GM13976 (cell line): ENCODE results near the gene CDK11B.
A peak's percentile ranks its signal among the peaks of the same experiment; 100 is the strongest.
"Not testable (repeated sequence)": the region's sequence is repeated elsewhere in the genome, so short reads cannot be mapped to it uniquely, and the experiment has no call there.

Experiments used
- DNase-seq: peaks from one replicate; pipeline ENCODE4 v3.0.0; 2012; ENCODE audit warnings: low spot score
- CTCF ChIP-seq: IDR thresholded peaks from 2 replicates; pipeline ENCODE4 v1.5.1; 2012; ENCODE audit warnings: borderline replicate concordance, mild to moderate bottlenecking; ENCODE audit not compliant: insufficient read depth; ENCODE audit errors: extremely low read depth, missing control alignments, control extremely low read depth
- in situ Hi-C: fragments of 300-500 bp; cut with MboI; formaldehyde crosslinking; loops from one replicate; pipeline ENCODE4 v1.12.0; 2022; ENCODE audit warnings: low sequenced_read_pairs, mixed read lengths, inconsistent platforms; ENCODE audit not compliant: unreplicated experiment

Gene CDK11B

DNA sequence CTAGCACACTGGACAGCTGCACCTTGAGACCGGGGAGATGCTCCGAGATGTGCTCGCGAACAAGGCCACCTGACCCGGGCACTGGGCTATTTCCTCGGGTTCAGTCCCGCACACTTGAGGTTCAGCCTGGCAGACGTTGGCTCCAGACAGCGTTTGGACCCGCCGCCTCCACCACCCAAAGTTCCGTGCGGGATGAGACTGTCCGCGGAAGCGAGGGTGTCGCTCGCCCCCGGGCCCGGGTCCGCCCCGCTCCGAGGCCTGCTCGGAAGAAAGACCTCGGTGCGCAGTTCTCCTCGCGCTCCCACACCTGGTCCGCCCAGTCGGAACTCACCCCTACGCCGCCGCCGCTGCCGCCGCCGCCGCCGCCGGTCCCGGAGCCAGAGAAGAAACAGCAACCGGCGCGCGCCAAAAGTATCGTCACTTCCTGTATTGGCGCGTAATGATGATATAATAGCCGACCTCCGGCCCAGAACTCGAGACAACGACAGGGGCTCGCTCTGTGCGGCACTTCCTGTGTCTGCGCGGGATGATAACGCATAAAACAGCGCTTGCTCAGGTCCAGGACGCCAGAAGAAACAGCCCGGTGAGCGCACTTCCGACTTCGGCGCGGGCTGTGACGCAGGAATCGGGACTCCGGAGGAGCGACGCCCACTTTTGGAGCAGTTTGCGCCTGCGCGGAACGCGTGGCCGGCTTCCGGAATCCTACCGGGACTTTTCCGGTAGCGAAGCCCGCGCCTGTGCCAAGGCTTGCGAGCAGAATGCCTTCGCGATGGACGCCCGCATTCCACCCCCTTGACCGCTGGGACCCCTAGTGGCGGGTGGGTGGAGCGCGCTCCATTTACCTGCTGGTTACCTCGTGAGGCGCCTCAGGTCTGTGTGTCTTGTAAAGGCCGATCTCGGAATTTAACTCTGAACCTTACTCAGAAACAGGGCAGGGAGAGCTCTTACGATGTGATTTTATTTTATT lies at the start of gene CDK11B:
Gene CDK11B (minus strand): TSS at position 422 of the 967 bp plus-strand sequence. CDS start 1,519 bp downstream, outside the sequence.
- in situ Hi-C loops = not testable (repeated sequence)
- DNase-seq = peak; percentile 97

DNA sequence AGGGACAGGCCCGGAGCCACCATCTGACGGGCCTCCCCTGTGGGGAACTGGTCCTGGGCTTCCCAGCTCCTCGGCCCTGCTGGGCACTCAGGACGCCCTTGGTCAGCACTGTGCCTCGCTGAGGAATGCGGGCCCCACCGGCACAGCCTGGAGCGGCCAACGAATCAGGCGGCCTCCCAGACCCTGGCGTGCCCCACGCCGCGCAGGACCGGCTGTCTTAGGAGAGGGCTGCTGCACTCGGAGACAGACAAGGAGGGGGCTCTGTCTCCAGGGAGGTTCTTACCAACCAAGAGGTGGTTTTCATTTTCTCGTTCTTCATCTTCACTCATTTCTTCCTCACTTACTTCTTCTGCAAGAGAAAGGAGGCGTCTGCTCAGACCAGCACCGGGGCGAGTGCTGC lies 49.1 kb upstream of the CDK11B start:
- DNase-seq, in situ Hi-C loops: not testable (repeated sequence)

DNA sequence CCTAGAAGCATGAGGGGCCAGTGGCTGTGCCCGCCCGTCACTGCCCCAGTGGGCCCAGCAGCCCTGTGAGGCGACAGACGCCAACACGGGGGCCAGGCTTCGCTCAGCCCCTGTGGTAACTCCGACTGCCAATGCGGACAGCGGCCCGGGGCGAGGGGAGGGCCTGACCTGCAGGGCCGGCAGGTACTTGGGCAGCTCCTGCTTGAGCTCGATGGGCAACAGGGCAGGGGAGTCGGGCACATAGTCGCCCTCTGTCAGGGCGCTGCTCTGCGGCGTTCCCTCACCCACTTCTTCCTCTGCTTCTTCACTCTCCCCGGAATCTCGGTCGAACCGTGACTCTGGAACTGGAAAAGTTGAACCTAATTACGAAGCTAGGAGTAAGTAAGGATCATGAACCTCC lies 48.4 kb upstream of the CDK11B start:
- DNase-seq, in situ Hi-C loops: not testable (repeated sequence)

DNA sequence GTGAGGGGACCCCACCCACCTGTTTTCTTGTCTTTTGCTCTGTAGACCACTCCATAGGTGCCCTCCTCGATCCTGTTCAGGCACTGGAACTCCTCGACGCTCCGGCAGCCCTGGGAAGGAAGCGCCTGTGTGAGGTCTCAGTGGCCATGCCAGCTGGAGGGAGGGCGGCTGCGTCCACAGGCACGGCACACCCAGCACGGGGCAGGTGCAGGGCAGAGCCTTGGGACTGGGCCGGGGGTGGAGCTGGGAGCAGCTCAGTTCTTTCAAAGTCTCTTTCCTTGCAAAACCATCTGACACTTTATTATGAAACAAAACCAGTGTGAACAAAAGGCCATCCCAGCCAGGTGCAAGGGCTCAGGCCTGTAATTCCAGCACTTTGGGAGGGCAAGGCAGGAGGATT lies 46.8 kb upstream of the CDK11B start:
- in situ Hi-C loops, DNase-seq: not testable (repeated sequence)

- in situ Hi-C loops, DNase-seq: not testable (repeated sequence)
Measured at GRCh38 chr1:1704284-1704957, 45.6 kb upstream of the CDK11B start.

GRCh38 chr1:1703796-1704195 lies 45.0 kb upstream of the CDK11B start:
- TF ChIP-seq CTCF = no peak
- in situ Hi-C loops = no loop called here
- no peak for DNase-seq

- in situ Hi-C loops, DNase-seq: not testable (repeated sequence)
Measured at GRCh38 chr1:1702506-1702905, 43.7 kb upstream of the CDK11B start.

DNA sequence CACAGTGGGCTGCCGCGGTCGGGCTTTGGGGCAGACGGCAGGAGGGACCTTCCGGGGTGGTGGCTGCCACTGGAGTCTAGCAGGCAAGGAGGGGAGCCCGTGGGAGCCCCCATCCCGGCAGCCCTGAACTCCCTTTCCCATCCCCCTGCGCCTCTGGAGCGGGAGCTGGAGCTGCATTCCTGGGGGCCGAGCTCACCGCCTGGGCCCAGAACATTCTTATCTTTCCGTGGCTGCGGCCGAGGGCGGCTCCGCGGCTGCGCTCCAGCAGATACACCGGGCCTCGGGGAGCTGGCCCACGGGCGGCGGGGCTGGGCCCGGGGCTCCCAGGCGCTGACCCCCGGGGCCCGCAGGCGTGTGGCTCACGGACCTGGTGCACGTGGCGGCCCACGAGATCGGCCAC lies 41.8 kb upstream of the CDK11B start:
- DNase-seq, in situ Hi-C loops: not testable (repeated sequence)

GRCh38 chr1:1700067-1700466 lies 41.3 kb upstream of the CDK11B start:
- DNase-seq, in situ Hi-C loops: not testable (repeated sequence)

GRCh38 chr1:1699061-1699460 lies 40.3 kb upstream of the CDK11B start:
- DNase-seq, in situ Hi-C loops: not testable (repeated sequence)

- DNase-seq, in situ Hi-C loops: not testable (repeated sequence)
Measured at GRCh38 chr1:1697358-1698183, 38.8 kb upstream of the CDK11B start.

DNA sequence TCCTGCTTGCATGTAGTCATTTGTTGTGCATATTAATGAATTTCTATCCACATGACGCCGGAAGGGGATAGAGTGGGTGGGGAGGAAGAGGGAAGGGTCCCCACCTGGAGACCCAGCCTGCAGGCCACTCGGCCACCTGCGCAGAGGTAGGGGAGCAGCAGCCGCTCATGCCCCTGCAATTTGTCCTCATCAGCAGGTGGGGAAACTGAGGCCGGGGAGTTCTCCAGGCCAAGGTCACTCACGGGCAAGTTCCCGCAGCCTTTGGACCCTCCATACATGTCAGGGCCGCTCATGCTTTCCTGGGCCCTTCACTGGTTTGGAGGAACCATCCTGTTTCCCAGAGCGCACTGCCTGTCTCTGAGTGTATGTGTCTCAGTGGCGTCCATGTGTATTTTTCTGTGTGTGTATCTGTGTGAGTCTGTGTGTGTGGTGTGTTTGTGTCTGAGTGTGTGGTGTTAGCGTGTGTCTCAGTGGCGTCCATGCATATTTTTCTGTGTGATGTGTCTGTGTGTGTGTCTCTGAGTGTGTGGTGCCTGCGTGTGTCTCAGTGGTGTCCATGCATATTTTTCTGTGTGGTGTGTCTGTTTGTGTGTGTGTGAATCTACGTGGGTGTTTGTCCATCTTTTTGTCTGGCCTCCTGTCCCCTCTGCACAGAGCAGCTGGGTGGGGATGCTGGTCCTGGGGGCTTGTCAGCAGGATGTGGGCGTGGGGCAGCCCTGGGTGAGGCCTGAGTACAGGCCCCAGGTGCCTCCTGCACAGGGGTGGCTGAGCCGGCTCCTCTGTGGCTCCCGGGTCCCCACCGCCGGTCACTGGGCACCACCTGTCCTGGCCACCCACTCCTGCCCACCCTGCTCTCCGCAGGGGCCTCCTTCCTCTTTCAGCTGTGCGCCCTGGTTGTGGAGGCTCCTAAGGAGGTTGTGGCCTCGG lies 37.9 kb upstream of the CDK11B start:
- DNase-seq, in situ Hi-C loops: not testable (repeated sequence)

DNA sequence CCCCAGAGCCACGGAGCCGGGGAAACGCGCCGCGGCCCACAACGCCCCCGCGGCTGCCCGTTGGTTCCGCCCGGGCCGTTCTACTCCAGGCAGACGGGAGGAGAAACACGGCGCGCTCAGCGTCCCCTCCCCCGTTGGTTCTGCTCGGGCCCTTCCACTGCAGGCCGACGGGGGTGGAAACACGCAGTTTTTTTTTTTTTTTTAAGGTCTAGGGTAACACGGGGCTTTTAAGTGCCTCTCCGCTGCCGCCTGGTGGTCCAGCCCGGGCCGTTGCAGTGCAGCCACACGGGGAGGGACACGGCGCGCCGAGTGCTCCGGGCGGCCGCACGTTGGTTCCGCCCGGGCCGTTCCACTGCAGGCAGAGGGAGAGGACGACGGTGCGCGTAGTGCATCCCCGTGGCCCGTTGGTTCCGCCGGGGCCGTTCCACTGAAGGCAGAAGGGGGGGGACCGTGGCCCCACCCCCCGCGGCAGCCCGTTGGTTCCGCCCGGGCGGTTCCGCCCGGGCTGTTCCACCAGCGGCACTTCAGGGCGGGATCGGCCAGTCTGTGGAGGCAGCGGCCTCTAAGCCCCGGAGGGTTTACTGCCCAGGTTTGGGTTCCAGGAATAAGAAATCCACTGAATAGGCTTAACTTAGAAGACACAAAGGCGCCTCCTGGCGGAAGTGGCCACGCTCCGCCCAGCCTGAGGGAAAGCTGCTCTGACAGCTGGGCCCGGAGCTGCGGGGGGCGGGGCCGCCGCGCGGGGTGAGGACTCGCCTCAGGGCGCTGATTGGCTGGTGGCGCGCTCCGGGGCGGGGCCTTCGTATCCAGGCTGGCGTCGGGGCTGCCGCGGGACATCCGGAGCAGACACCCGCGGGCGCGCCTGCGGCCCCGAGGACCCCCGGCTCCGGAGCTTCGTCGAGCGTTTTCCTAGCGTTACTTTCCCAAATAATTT lies 34.2 kb upstream of the CDK11B start, which contains the start of gene SLC35E2B:
Gene SLC35E2B (minus strand): TSS at position 82 of the 934 bp plus-strand sequence. CDS start 16,096 bp downstream, outside the sequence.
- in situ Hi-C loops = not testable (repeated sequence)
- peak; percentile 73 for DNase-seq

GRCh38 chr1:1692324-1692713 lies 33.5 kb upstream of the CDK11B start:
- in situ Hi-C loops, DNase-seq: not testable (repeated sequence)

GRCh38 chr1:1691443-1691842 lies 32.6 kb upstream of the CDK11B start:
- in situ Hi-C loops, DNase-seq: not testable (repeated sequence)
